HEK293T (cell line): Measurements from ENCODE around the gene UCN2.

Experiments used
- ARNT ChIP-seq: fragments of 450-650 bp; IDR thresholded peaks from 2 replicates; pipeline ENCODE4 v1.6.1; 2017; ENCODE audit warnings: mild to moderate bottlenecking
- FOXM1 ChIP-seq: fragments of 450-650 bp; IDR thresholded peaks from 2 replicates; pipeline ENCODE4 v1.6.1; 2017; ENCODE audit warnings: mild to moderate bottlenecking, borderline replicate concordance
- HDGF ChIP-seq: fragments of 450-650 bp; IDR thresholded peaks from 2 replicates; pipeline ENCODE4 v1.6.1; 2017; ENCODE audit warnings: antibody characterized with exemption, borderline replicate concordance
- TARDBP ChIP-seq: fragments of 450-650 bp; IDR thresholded peaks from 2 replicates; pipeline ENCODE4 v1.6.1; 2016

DNA sequence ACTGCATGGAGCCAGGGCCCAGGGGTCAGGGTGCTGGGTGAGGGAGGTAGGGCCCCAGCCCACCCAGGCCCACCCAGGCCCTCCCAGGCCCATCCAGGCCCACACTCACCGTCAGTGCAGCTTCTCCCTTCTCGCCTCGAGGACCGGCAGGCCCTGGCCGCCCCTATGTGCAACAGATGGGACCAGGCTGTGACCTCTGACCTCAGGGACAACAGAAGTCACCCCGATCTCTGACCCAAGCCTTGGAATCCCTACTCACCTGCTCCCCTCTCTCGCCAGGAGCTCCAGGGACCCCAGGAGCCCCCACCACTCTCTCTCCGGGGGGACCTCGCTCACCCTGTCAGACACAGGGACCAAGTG lies 2.8 kb upstream of the UCN2 start:
- no peak for TF ChIP-seq TARDBP
- no peak for TF ChIP-seq FOXM1
- TF ChIP-seq HDGF, result no peak
- no peak for TF ChIP-seq ARNT
